ENCODE measurements around the gene C1orf21.

Gene C1orf21

GRCh38 chr1:184531296-184531695, 144.5 kb downstream of the C1orf21 start:
- TF ChIP-seq GATA2 (IDR thresholded peaks at IDR 0.05; ENCODE audit: low read depth, low read length) (no peak), GATA3 (IDR thresholded peaks at IDR 0.05; ENCODE audit: low read depth, low read length) (no peak)

- TF ChIP-seq GATA3 (IDR thresholded peaks at IDR 0.05; ENCODE audit: low read depth, low read length) (no peak), GATA2 (IDR thresholded peaks at IDR 0.05; ENCODE audit: low read depth, low read length) (no peak)
These were observed 145.4 kb downstream of the C1orf21 start for GRCh38 chr1:184532199-184532598.

GRCh38 chr1:184533049-184533448, 146.2 kb downstream of the C1orf21 start:
- TF ChIP-seq GATA3 (IDR thresholded peaks at IDR 0.05; ENCODE audit: low read depth, low read length), result no peak
- no peak for TF ChIP-seq GATA2 (IDR thresholded peaks at IDR 0.05; ENCODE audit: low read depth, low read length)

GRCh38 chr1:184533915-184534314, 147.1 kb downstream of the C1orf21 start:
- TF ChIP-seq GATA3 (IDR thresholded peaks at IDR 0.05; ENCODE audit: low read depth, low read length) (no peak), GATA2 (IDR thresholded peaks at IDR 0.05; ENCODE audit: low read depth, low read length) (no peak)

GRCh38 chr1:184534690-184535089, 147.9 kb downstream of the C1orf21 start:
- TF ChIP-seq GATA3 (IDR thresholded peaks at IDR 0.05; ENCODE audit: low read depth, low read length), result no peak
- TF ChIP-seq GATA2 (IDR thresholded peaks at IDR 0.05; ENCODE audit: low read depth, low read length), result no peak

- TF ChIP-seq GATA2 (IDR thresholded peaks at IDR 0.05; ENCODE audit: low read depth, low read length) (no peak), GATA3 (IDR thresholded peaks at IDR 0.05; ENCODE audit: low read depth, low read length) (no peak)
These were observed 148.6 kb downstream of the C1orf21 start for GRCh38 chr1:184535191-184535970.

- TF ChIP-seq GATA2 (IDR thresholded peaks at IDR 0.05; ENCODE audit: low read depth, low read length), result no peak
- TF ChIP-seq GATA3 (IDR thresholded peaks at IDR 0.05; ENCODE audit: low read depth, low read length), result no peak
These were observed 149.6 kb downstream of the C1orf21 start for GRCh38 chr1:184536246-184536985.

GRCh38 chr1:184539580-184539979, 152.8 kb downstream of the C1orf21 start:
- TF ChIP-seq GATA2 (IDR thresholded peaks at IDR 0.05; ENCODE audit: low read depth, low read length) (no peak), GATA3 (IDR thresholded peaks at IDR 0.05; ENCODE audit: low read depth, low read length) (no peak)

GRCh38 chr1:184541537-184542152, 154.8 kb downstream of the C1orf21 start:
- TF ChIP-seq GATA2 (IDR thresholded peaks at IDR 0.05; ENCODE audit: low read depth, low read length) (no peak), GATA3 (IDR thresholded peaks at IDR 0.05; ENCODE audit: low read depth, low read length) (no peak)

- TF ChIP-seq GATA2 (IDR thresholded peaks at IDR 0.05; ENCODE audit: low read depth, low read length) (no peak), GATA3 (IDR thresholded peaks at IDR 0.05; ENCODE audit: low read depth, low read length) (no peak)
These were observed 155.5 kb downstream of the C1orf21 start for GRCh38 chr1:184542291-184542690.

GRCh38 chr1:184545601-184546000, 158.8 kb downstream of the C1orf21 start:
- TF ChIP-seq GATA2 (IDR thresholded peaks at IDR 0.05; ENCODE audit: low read depth, low read length) (no peak), GATA3 (IDR thresholded peaks at IDR 0.05; ENCODE audit: low read depth, low read length) (no peak)

- no peak for TF ChIP-seq GATA3 (IDR thresholded peaks at IDR 0.05; ENCODE audit: low read depth, low read length)
- no peak for TF ChIP-seq GATA2 (IDR thresholded peaks at IDR 0.05; ENCODE audit: low read depth, low read length)
These were observed 165.6 kb downstream of the C1orf21 start for GRCh38 chr1:184552446-184552845.

- no peak for TF ChIP-seq GATA2 (IDR thresholded peaks at IDR 0.05; ENCODE audit: low read depth, low read length)
- TF ChIP-seq GATA3 (IDR thresholded peaks at IDR 0.05; ENCODE audit: low read depth, low read length), result no peak
These were observed 167.0 kb downstream of the C1orf21 start for GRCh38 chr1:184553845-184554244.
